Vagina (tissue), 2 donors: Measurements from ENCODE around the gene STK11. TPM values are rescaled to one million over a fixed set of nuclear protein-coding genes. Genes with fewer than 3 reads are reported as not detected.

Source experiments
- DNase-seq, 2 donors: peaks; one replicate each; pipeline ENCODE4 v3.0.0-alpha.2; 2017; ENCODE audit errors: extremely low spot score in 2 of 2
- H3K27ac ChIP-seq: fragments of 200-600 bp; sonication (generic); one replicate; pipeline ENCODE4 v1.5.1; 2019
- H3K27me3 ChIP-seq: fragments of 200-600 bp; sonication (generic); one replicate; pipeline ENCODE4 v1.5.1; 2019
- H3K36me3 ChIP-seq, 2 donors: fragments of 200-600 bp; sonication (generic); one replicate each; pipeline ENCODE4 v1.5.1; 2017 to 2019
- H3K4me1 ChIP-seq: fragments of 200-600 bp; sonication (generic); one replicate; pipeline ENCODE4 v1.5.1; 2019
- H3K4me3 ChIP-seq, 2 donors: fragments of 200-600 bp; sonication (generic); 1 replicate in 1 of 2; 2 replicates in 1 of 2; pipeline ENCODE4 v1.5.1; 2016 to 2019
- H3K9me3 ChIP-seq: fragments of 200-600 bp; sonication (generic); one replicate; pipeline ENCODE4 v1.5.1; 2019
- CTCF ChIP-seq, 3 experiments: fragments of 450-650 bp in 2 of 3; fragments of 200-600 bp in 1 of 3; sonication (generic) in 1 of 3; IDR thresholded peaks; one replicate each; pipeline ENCODE4 v1.5.1; 2017 to 2019; ENCODE audit warnings: antibody characterized with exemption in 3 of 3, mild to moderate bottlenecking in 2 of 3, moderate library complexity in 2 of 3
- POLR2A ChIP-seq, 2 donors: fragments of 450-650 bp; IDR thresholded peaks; one replicate each; pipeline ENCODE4 v1.6.1; 2017; ENCODE audit warnings: antibody characterized with exemption in 2 of 2, mild to moderate bottlenecking in 2 of 2, moderate library complexity in 2 of 2
- POLR2AphosphoS5 ChIP-seq, 2 donors: sonication (generic); formaldehyde crosslinking; IDR thresholded peaks; one replicate each; pipeline ENCODE4 v1.9.0; 2017; ENCODE audit warnings: antibody characterized with exemption in 2 of 2, mild to moderate bottlenecking in 2 of 2, low read depth in 1 of 2; ENCODE audit not compliant: insufficient read depth in 1 of 2
- intact Hi-C: fragments of 100-400 bp; cut with DNase I; formaldehyde crosslinking; loops from one replicate; pipeline ENCODE4 v1.15.1; 2023
- total RNA-seq: library from RNA; depleted of rRNA; stranded (reverse); fragments of >200 nt; gene quantifications from one replicate; pipeline ENCODE4 v1.2.3, GENCODE V29; 2016

STK11 gene
- total RNA-seq, 1 donor from 2014 or later, result 54.5 TPM

DNA sequence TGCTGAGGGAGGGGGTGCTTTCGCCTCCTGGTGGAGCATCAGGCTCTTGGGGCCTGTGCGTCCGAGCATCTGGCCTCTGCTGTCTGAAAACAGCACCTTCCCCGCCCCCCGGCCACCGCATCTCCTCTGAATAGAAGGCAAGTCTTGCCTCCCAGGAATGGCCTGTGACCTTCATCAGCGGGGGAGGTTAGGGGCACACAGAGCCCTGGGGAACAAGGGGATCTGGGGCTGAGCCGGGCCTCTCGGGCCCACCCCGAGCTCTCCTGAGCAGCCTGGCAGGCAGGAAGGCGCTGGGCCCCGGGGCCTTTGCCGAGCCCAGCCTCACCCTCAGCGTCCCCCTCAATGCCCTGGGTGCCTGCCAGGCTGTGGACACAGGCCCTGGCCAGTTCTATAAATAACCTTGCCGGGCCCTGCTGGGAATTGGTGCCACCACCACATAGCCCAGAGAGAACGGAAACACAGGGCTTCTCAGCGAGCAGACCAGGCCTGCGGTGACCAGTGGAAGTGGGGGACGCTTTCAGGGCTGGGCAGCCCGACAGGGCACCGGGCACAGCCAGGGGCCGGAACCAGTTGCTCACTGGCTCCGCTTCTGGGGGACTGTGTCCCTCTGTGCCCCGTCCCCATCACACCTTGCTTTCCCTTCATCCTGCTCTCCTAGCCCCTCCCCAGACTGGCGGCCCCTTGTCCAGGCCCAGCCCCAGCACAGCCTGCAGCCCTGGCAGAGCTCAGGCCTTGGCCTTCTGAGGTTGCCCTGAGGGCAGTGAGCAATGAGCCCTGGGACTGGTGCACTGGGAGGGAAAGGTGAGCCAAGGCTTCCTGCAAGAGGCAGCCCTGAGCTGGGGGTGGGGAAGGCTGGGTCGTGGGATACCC, 9.5 kb downstream of the STK11 start:
- Histone ChIP-seq H3K4me1 (peaks cover 80% of the 10 kb centered on the region), H3K4me3 (peak overlapping the region in 1 of 2 donors; percentile 16), H3K9me3 (no peaks in the 10 kb centered on the region), H3K36me3 (peaks cover 0 to 3% of the 10 kb centered on the region in 2 donors), H3K27ac (peak overlapping the region; percentile 85), H3K27me3 (no peaks in the 10 kb centered on the region)
- no peak for TF ChIP-seq CTCF (IDR thresholded peaks at IDR 0.05)
- TF ChIP-seq POLR2AphosphoS5 (IDR thresholded peaks at IDR 0.05; ENCODE audit: insufficient read depth in 1 of 2, low read depth in 1 of 2), result peak in 1 of 2 donors; percentile 29
- no peak for TF ChIP-seq POLR2A (IDR thresholded peaks at IDR 0.05)
- intact Hi-C loops, result no loop called here
- no peak for DNase-seq

DNA sequence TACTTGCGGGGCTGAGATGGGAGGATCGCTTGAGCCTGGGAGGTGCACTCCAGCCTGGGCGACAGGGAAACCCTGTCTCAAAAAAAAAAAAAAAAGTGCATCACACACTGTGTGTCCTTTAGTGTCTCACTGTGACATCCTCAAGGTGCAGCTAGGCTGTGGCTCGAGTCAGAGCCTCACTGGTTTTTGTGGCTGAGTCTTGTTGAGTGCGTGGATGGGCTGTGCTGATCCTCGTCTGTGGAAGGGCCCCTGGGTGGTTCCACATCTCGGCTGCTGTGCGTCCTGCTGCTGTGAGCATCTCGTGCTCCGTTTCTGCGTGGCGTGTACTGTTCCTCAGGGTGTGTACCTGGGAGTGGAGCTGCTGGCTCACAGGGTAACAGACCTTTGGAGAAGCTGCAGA, 11.2 kb downstream of the STK11 start:
- intact Hi-C loops, result no loop called here

GRCh38 chr19:1217366-1217765, 11.8 kb downstream of the STK11 start:
- no peak overlapping the region for H3K4me3 ChIP-seq
- intact Hi-C loops, result no loop called here
- peaks cover 0 to 22% of the 10 kb centered on the region in 2 donors for H3K36me3 ChIP-seq
- H3K27ac ChIP-seq, result peak overlapping the region; percentile 5
- DNase-seq, result no peak
- TF ChIP-seq CTCF (IDR thresholded peaks at IDR 0.05) (no peak), POLR2A (IDR thresholded peaks at IDR 0.05) (no peak), POLR2AphosphoS5 (IDR thresholded peaks at IDR 0.05; ENCODE audit: insufficient read depth in 1 of 2, low read depth in 1 of 2) (no peak)
- no peaks in the 10 kb centered on the region for H3K27me3 ChIP-seq
- H3K9me3 ChIP-seq, result no peaks in the 10 kb centered on the region
- peaks cover 60% of the 10 kb centered on the region for H3K4me1 ChIP-seq

More for the DNA sequence above, 11.2 kb downstream of the STK11 start:
- no peak for DNase-seq
- peaks cover 0 to 16% of the 10 kb centered on the region in 2 donors for H3K36me3 ChIP-seq
- H3K9me3 ChIP-seq, result no peaks in the 10 kb centered on the region
- H3K4me1 ChIP-seq, result peaks cover 66% of the 10 kb centered on the region
- no peak overlapping the region for H3K27ac ChIP-seq
- H3K27me3 ChIP-seq, result no peaks in the 10 kb centered on the region
- no peak overlapping the region for H3K4me3 ChIP-seq
- TF ChIP-seq POLR2A (IDR thresholded peaks at IDR 0.05), result no peak
- no peak for TF ChIP-seq POLR2AphosphoS5 (IDR thresholded peaks at IDR 0.05; ENCODE audit: insufficient read depth in 1 of 2, low read depth in 1 of 2)
- no peak for TF ChIP-seq CTCF (IDR thresholded peaks at IDR 0.05)

DNA sequence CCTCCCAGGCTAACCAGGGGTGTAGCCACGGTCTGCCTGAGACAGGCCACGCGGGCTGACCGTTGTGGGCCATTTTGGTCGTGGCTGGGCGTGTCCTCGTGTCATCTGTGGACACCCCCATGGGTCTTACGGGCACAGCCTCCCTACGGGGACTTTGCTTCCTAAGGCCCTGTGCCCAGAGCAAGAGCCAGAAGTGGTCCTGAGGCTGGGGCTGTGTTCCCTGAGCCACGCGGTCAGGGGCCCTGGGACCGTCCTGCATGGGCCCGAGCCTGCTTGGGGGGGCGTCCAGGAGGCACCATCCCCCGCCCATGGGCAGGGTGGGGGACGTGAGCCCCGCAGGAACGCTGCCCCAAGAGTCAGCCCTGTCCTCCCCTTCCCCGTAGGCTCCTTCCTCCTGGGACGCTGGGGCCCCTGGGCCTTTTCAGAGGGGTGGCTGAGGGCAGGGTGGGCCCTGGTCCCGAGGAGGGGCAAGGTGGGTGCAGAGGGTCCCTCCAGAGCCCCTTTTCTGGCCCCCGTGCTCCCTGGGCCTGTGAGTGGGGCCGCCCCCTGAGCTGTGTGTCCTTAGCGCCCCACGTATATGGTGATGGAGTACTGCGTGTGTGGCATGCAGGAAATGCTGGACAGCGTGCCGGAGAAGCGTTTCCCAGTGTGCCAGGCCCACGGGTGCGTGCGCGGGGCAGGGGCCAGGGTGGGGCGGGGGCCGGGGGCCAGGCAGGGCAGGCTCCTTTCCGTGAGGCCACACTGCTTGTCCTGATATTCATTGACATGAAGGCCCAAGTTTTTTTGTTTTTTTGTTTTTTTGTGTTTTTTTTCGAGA, 13.4 kb downstream of the STK11 start:
- H3K4me1 ChIP-seq, result peaks cover 46% of the 10 kb centered on the region
- peaks cover 0 to 38% of the 10 kb centered on the region in 2 donors for H3K36me3 ChIP-seq
- intact Hi-C loops, result no loop called here
- H3K27ac ChIP-seq, result peak overlapping the region; percentile 37
- H3K4me3 ChIP-seq, result no peak overlapping the region
- DNase-seq, result no peak
- H3K27me3 ChIP-seq, result no peaks in the 10 kb centered on the region
- no peak for TF ChIP-seq CTCF (IDR thresholded peaks at IDR 0.05)
- TF ChIP-seq POLR2AphosphoS5 (IDR thresholded peaks at IDR 0.05; ENCODE audit: insufficient read depth in 1 of 2, low read depth in 1 of 2), result no peak
- H3K9me3 ChIP-seq, result no peaks in the 10 kb centered on the region
